GM20431 (cell line): Measurements from ENCODE around the gene LONRF3.
"Not testable (repeated sequence)": the region's sequence is repeated elsewhere in the genome, so short reads cannot be mapped to it uniquely, and the experiment has no call there.

Experiments used
- in situ Hi-C: fragments of 300-500 bp; cut with MseI, MboI; formaldehyde crosslinking; loops from one replicate; pipeline ENCODE4 v1.15.0; 2020; ENCODE audit warnings: low sequenced_read_pairs; ENCODE audit not compliant: unreplicated experiment

LONRF3 gene

GRCh38 chrX:119029656-119030055 lies 55.2 kb downstream of the LONRF3 start:
- in situ Hi-C loops = not testable (repeated sequence)

- in situ Hi-C loops = no loop called here
Measured at GRCh38 chrX:119030990-119031389, 56.6 kb downstream of the LONRF3 start.

GRCh38 chrX:119036107-119037029 lies 62.0 kb downstream of the LONRF3 start:
- in situ Hi-C loops = no loop called here

- in situ Hi-C loops = no loop called here
Measured at GRCh38 chrX:119040432-119040831, 66.0 kb downstream of the LONRF3 start.

- in situ Hi-C loops = no loop called here
Measured at GRCh38 chrX:119041175-119041574, 66.8 kb downstream of the LONRF3 start.

- in situ Hi-C loops = no loop called here
Measured at GRCh38 chrX:119042040-119042439, 67.6 kb downstream of the LONRF3 start.

- in situ Hi-C loops = no loop called here
Measured at GRCh38 chrX:119042996-119043395, 68.6 kb downstream of the LONRF3 start.

- in situ Hi-C loops = no loop called here
Measured at GRCh38 chrX:119045884-119046283, 71.5 kb downstream of the LONRF3 start.

- in situ Hi-C loops = no loop called here
Measured at GRCh38 chrX:119055687-119056086, 81.3 kb downstream of the LONRF3 start.

- in situ Hi-C loops = no loop called here
Measured at GRCh38 chrX:119062750-119063374, 88.4 kb downstream of the LONRF3 start.

GRCh38 chrX:119063428-119063827 lies 89.0 kb downstream of the LONRF3 start:
- in situ Hi-C loops = no loop called here

- in situ Hi-C loops = no loop called here
Measured at GRCh38 chrX:119067023-119067739, 92.8 kb downstream of the LONRF3 start.
